ENCODE results near the gene DDX10.

Gene DDX10

GRCh38 chr11:108836541-108836940, 171.7 kb downstream of the DDX10 start:
- DNase-seq: no peak

- DNase-seq: no peak
These were observed 173.4 kb downstream of the DDX10 start for GRCh38 chr11:108838102-108838791.

- no peak for DNase-seq
These were observed 173.9 kb downstream of the DDX10 start for GRCh38 chr11:108838792-108839105.

GRCh38 chr11:108846009-108846408, 181.1 kb downstream of the DDX10 start:
- no peak for DNase-seq

GRCh38 chr11:108847298-108847990, 182.6 kb downstream of the DDX10 start:
- DNase-seq: no peak

- no peak for DNase-seq
These were observed 186.9 kb downstream of the DDX10 start for GRCh38 chr11:108851781-108852180.

GRCh38 chr11:108852701-108853100, 187.8 kb downstream of the DDX10 start:
- no peak for DNase-seq

GRCh38 chr11:108853151-108853550, 188.3 kb downstream of the DDX10 start:
- DNase-seq: no peak

GRCh38 chr11:108853864-108854263, 189.0 kb downstream of the DDX10 start:
- no peak for DNase-seq

GRCh38 chr11:108854346-108854745, 189.5 kb downstream of the DDX10 start:
- DNase-seq: no peak

- DNase-seq: no peak
These were observed 192.5 kb downstream of the DDX10 start for GRCh38 chr11:108857382-108857781.

GRCh38 chr11:108858622-108859021, 193.8 kb downstream of the DDX10 start:
- DNase-seq: no peak

GRCh38 chr11:108859510-108859909, 194.6 kb downstream of the DDX10 start:
- DNase-seq: no peak

- DNase-seq: no peak
These were observed 198.7 kb downstream of the DDX10 start for GRCh38 chr11:108863528-108863927.

- no peak for DNase-seq
These were observed 200.5 kb downstream of the DDX10 start for GRCh38 chr11:108865406-108865805.

GRCh38 chr11:108866781-108867180, 201.9 kb downstream of the DDX10 start:
- no peak for DNase-seq

GRCh38 chr11:108870373-108871020, 205.6 kb downstream of the DDX10 start:
- DNase-seq: no peak

GRCh38 chr11:108871152-108871551, 206.3 kb downstream of the DDX10 start:
- DNase-seq: no peak

GRCh38 chr11:108871867-108872266, 207.0 kb downstream of the DDX10 start:
- no peak for DNase-seq

- no peak for DNase-seq
These were observed 208.0 kb downstream of the DDX10 start for GRCh38 chr11:108872781-108873291.

- no peak for DNase-seq
These were observed 208.4 kb downstream of the DDX10 start for GRCh38 chr11:108873310-108873709.

- no peak for DNase-seq
These were observed 209.1 kb downstream of the DDX10 start for GRCh38 chr11:108873941-108874340.

GRCh38 chr11:108875134-108875533, 210.3 kb downstream of the DDX10 start:
- DNase-seq: no peak

- no peak for DNase-seq
These were observed 212.3 kb downstream of the DDX10 start for GRCh38 chr11:108877178-108877577.
